ENCODE measurements around the gene ZNF775. TPM values are rescaled to one million over a fixed set of nuclear protein-coding genes. Genes with fewer than 3 reads are reported as not detected.

Gene ZNF775
- total RNA-seq, 1 experiment from 2014 or later = 3.4 TPM

- H3K27me3 ChIP-seq (ENCODE audit: insufficient read depth, low read depth) = no peaks in the 10 kb centered on the region
- no peaks in the 10 kb centered on the region for H3K79me2 ChIP-seq (ENCODE audit: low read depth)
- no peaks in the 10 kb centered on the region for H3K9me3 ChIP-seq (ENCODE audit: insufficient read depth, low read depth)
- H3K4me1 ChIP-seq (replicated peaks; ENCODE audit: insufficient read depth) = peaks cover 43% of the 10 kb centered on the region
- no peak for DNase-seq
- H4K20me1 ChIP-seq (ENCODE audit: insufficient read depth) = no peaks in the 10 kb centered on the region
- peak overlapping the region; percentile 58; the same call in 1 of the 2 replicates for H3K4me2 ChIP-seq
- ChIA-PET POLR2A (ENCODE audit: unreplicated experiment) (no interaction called here), CTCF (no interaction called here)
- no peak overlapping the region for H3K4me3 ChIP-seq
- no peak overlapping the region; the same call in 1 of the 2 replicates for H3K27ac ChIP-seq
- no peak for TF ChIP-seq EZH2 (IDR thresholded peaks at IDR 0.05; ENCODE audit: low read depth)
- TF ChIP-seq CTCF (conservative IDR thresholded peaks at IDR 0.05) = no peak
- intact Hi-C loops (cut with micrococcal nuclease; ENCODE audit: unreplicated experiment) = no loop called here
- H2AFZ ChIP-seq = no peak overlapping the region
- BruUV-seq (replicated peaks) = no TSS peak
- no peaks in the 10 kb centered on the region for H3K9me2 ChIP-seq (ENCODE audit: insufficient read depth)
- H3F3A ChIP-seq (ENCODE audit: insufficient read depth, low read depth) = peaks cover 26% of the 10 kb centered on the region
- H3K36me3 ChIP-seq (ENCODE audit: low read depth) = no peaks in the 10 kb centered on the region
Measured at GRCh38 chr7:150398965-150399320, 19.8 kb downstream of the ZNF775 start.

GRCh38 chr7:150399421-150400007 is 20.4 kb downstream of the ZNF775 start:
- H3K9me2 ChIP-seq (ENCODE audit: insufficient read depth) = no peaks in the 10 kb centered on the region
- intact Hi-C loops (cut with micrococcal nuclease; ENCODE audit: unreplicated experiment) = loop anchor here (1.0 to 5.0 kb wide), 2 partner anchors 20 to 77 kb away; partner anchors contain the start of genes ACTR3C, LRRC61 and ZNF775
- DNase-seq = no peak
- ChIA-PET POLR2A (ENCODE audit: unreplicated experiment) (interaction anchor here (0.8 kb wide), 1 partner anchor 21 kb away, joined by 7 read pairs; no protein-coding TSS in a partner anchor), CTCF (interaction anchor here (0.6 kb wide), 1 partner anchor 23 kb away, joined by 4 read pairs; no protein-coding TSS in a partner anchor)
- H3K4me3 ChIP-seq = no peak overlapping the region
- TF ChIP-seq CTCF (conservative IDR thresholded peaks at IDR 0.05) (no peak), EZH2 (IDR thresholded peaks at IDR 0.05; ENCODE audit: low read depth) (no peak)
- peaks cover 47% of the 10 kb centered on the region for H3K4me1 ChIP-seq (replicated peaks; ENCODE audit: insufficient read depth)
- H3K79me2 ChIP-seq (ENCODE audit: low read depth) = no peaks in the 10 kb centered on the region
- H3K4me2 ChIP-seq = peak overlapping the region; percentile 58
- no peaks in the 10 kb centered on the region for H3K9me3 ChIP-seq (ENCODE audit: insufficient read depth, low read depth)
- H2AFZ ChIP-seq = no peak overlapping the region
- H3K36me3 ChIP-seq (ENCODE audit: low read depth) = no peaks in the 10 kb centered on the region
- no TSS peak for BruUV-seq (replicated peaks)
- no peaks in the 10 kb centered on the region for H4K20me1 ChIP-seq (ENCODE audit: insufficient read depth)
- H3K27ac ChIP-seq = peak overlapping the region; percentile 48
- no peaks in the 10 kb centered on the region for H3K27me3 ChIP-seq (ENCODE audit: insufficient read depth, low read depth)
- peaks cover 26% of the 10 kb centered on the region for H3F3A ChIP-seq (ENCODE audit: insufficient read depth, low read depth)

- Histone ChIP-seq H3K9me2 (ENCODE audit: insufficient read depth) (no peaks in the 10 kb centered on the region), H3K36me3 (ENCODE audit: low read depth) (no peaks in the 10 kb centered on the region), H3K79me2 (ENCODE audit: low read depth) (no peaks in the 10 kb centered on the region), H3K9me3 (ENCODE audit: insufficient read depth, low read depth) (no peaks in the 10 kb centered on the region), H4K20me1 (ENCODE audit: insufficient read depth) (no peaks in the 10 kb centered on the region), H3K4me1 (replicated peaks; ENCODE audit: insufficient read depth) (peaks cover 50% of the 10 kb centered on the region), H3K27me3 (ENCODE audit: insufficient read depth, low read depth) (no peaks in the 10 kb centered on the region), H3K4me3 (no peak overlapping the region), H2AFZ (no peak overlapping the region), H3K4me2 (peak overlapping the region; percentile 58), H3K27ac (peak overlapping the region; percentile 48), H3F3A (ENCODE audit: insufficient read depth, low read depth) (peaks cover 26% of the 10 kb centered on the region)
- CTCF ChIA-PET = interaction anchor here (0.6 kb wide), 1 partner anchor 29 kb away, joined by 6 read pairs; no protein-coding TSS in a partner anchor
- TF ChIP-seq EZH2 (IDR thresholded peaks at IDR 0.05; ENCODE audit: low read depth) = no peak
- no peak for TF ChIP-seq CTCF (conservative IDR thresholded peaks at IDR 0.05)
- POLR2A ChIA-PET (ENCODE audit: unreplicated experiment) = interaction anchor here (0.8 kb wide), 1 partner anchor 22 kb away, joined by 7 read pairs; no protein-coding TSS in a partner anchor
- DNase-seq = peak; percentile 86 to 91
- intact Hi-C loops (cut with micrococcal nuclease; ENCODE audit: unreplicated experiment) = loop anchor here (1.0 to 5.0 kb wide), 2 partner anchors 21 to 78 kb away; partner anchors contain the start of genes ACTR3C, LRRC61 and ZNF775
- no TSS peak for BruUV-seq (replicated peaks)
Measured at GRCh38 chr7:150400008-150400787, 21.1 kb downstream of the ZNF775 start.
